HG03432 (cell line): ENCODE data around the gene LDLRAD3.

ENCODE experiments used
- ATAC-seq: cut with Tn5 transposase; IDR thresholded peaks from one replicate; pipeline ENCODE4 v1.9.1; 2021; ENCODE audit warnings: mild to moderate bottlenecking, moderate library complexity; ENCODE audit not compliant: unreplicated experiment

The LDLRAD3 gene

GRCh38 chr11:36224209-36224882 is 280.5 kb downstream of the LDLRAD3 start:
- ATAC-seq = no peak

- ATAC-seq = no peak
These were observed 283.2 kb downstream of the LDLRAD3 start for GRCh38 chr11:36227044-36227443.

- ATAC-seq = no peak
These were observed 284.8 kb downstream of the LDLRAD3 start for GRCh38 chr11:36228689-36229088.

- ATAC-seq = no peak
These were observed 285.3 kb downstream of the LDLRAD3 start for GRCh38 chr11:36229091-36229705.

- ATAC-seq = no peak
These were observed 287.2 kb downstream of the LDLRAD3 start for GRCh38 chr11:36230779-36231699.

- ATAC-seq = no peak
These were observed 289.3 kb downstream of the LDLRAD3 start for GRCh38 chr11:36233204-36233603.

GRCh38 chr11:36234825-36235224 is 291.0 kb downstream of the LDLRAD3 start:
- no peak for ATAC-seq

GRCh38 chr11:36235750-36236149 is 291.9 kb downstream of the LDLRAD3 start:
- no peak for ATAC-seq

- ATAC-seq = no peak
These were observed 293.5 kb downstream of the LDLRAD3 start for GRCh38 chr11:36237391-36237790.

- ATAC-seq = no peak
These were observed 294.3 kb downstream of the LDLRAD3 start for GRCh38 chr11:36238036-36238631.

GRCh38 chr11:36238881-36239280 is 295.0 kb downstream of the LDLRAD3 start:
- ATAC-seq = no peak

- ATAC-seq = no peak
These were observed 295.8 kb downstream of the LDLRAD3 start for GRCh38 chr11:36239636-36240035.

- no peak for ATAC-seq
These were observed 296.3 kb downstream of the LDLRAD3 start for GRCh38 chr11:36240173-36240572.

- ATAC-seq = no peak
These were observed 296.9 kb downstream of the LDLRAD3 start for GRCh38 chr11:36240801-36241200.

- ATAC-seq = no peak
These were observed 297.6 kb downstream of the LDLRAD3 start for GRCh38 chr11:36241497-36241896.

- no peak for ATAC-seq
These were observed 299.8 kb downstream of the LDLRAD3 start for GRCh38 chr11:36243641-36244040.

GRCh38 chr11:36247493-36247892 is 303.6 kb downstream of the LDLRAD3 start:
- no peak for ATAC-seq

GRCh38 chr11:36248436-36248835 is 304.6 kb downstream of the LDLRAD3 start:
- ATAC-seq = no peak

- no peak for ATAC-seq
These were observed 305.4 kb downstream of the LDLRAD3 start for GRCh38 chr11:36249246-36249645.

- ATAC-seq = no peak
These were observed 308.0 kb downstream of the LDLRAD3 start for GRCh38 chr11:36251823-36252222.

- ATAC-seq = no peak
These were observed 309.4 kb downstream of the LDLRAD3 start for GRCh38 chr11:36253238-36253637.
